HG02973 (cell line): ENCODE measurements around the gene PFKFB3.
"Not testable (repeated sequence)": the region's sequence is repeated elsewhere in the genome, so short reads cannot be mapped to it uniquely, and the experiment has no call there.

ENCODE experiments used
- ATAC-seq: cut with Tn5 transposase; IDR thresholded peaks from one replicate; pipeline ENCODE4 v1.9.1; 2021; ENCODE audit warnings: moderate library complexity; ENCODE audit not compliant: unreplicated experiment

Gene PFKFB3

DNA sequence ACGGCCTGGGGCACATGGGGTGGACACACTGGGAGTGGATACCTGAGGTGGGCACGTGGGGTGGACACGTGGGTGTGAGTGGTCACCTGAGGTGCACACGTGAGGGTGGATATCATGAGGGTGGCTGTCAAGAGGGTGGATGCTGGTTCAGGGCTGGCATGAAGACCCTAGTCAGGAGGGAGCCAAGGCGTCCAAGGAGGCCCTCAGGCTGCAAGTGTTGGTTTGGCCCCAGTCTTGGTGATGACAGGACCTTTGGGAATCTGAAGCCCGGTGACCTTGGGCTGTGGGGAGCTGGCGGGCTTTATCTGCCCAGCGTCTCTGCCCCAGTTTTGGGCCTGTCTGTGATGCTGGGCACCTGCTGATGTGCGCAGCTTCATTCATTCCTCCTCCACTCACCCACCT, 24.9 kb upstream of the PFKFB3 start:
- ATAC-seq, result no peak

GRCh38 chr10:6178581-6178980, 24.2 kb upstream of the PFKFB3 start:
- no peak for ATAC-seq

DNA sequence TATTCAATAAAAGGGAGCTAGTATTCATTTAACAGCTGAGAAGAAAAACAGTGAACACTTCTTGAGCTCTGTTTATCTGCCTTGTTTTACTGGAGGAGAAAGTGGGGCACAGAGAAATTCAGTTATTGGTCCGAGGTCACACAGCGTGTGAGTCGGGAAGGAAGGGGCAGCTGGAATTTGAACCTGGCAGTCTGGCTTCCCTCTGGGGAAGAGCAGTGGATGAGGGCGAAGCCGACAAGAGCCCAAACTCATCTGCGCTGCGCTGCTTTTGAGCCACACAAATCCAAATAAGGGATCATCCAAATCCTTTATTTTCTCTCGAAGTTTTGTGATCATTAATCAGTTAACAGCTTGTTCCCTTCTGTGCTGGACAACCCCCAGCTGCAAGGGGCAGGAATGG, 23.7 kb upstream of the PFKFB3 start:
- no peak for ATAC-seq

DNA sequence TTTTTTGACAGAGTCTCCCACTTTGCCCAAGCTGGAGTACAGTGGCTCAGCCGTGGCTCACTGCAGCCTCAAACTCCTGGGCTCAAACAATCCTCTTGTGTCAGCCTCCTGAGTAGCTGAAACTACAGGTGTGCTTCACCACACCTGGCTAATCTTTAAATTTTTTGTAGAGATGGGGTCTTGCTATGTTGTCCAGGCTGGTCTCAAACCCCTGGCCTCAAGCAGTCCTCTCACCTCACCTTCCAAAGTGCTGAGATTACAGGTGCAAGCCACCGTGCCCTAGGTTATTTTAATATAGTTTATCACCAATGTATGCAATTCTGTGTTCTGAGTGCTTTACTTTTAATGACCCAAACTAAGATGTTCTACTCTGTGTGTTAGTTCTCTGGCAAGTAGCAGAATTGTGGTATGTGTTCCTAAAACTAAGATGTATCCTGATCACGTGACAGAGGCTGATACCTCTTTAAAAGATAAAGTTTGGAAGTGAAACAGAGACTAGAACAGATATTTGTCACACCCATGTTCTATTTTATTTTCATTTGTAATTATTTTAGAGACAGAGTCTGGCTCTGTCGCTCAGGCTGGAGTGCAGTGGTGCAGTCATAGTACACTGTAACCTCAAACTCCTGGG, 22.1 kb upstream of the PFKFB3 start:
- ATAC-seq, result no peak

DNA sequence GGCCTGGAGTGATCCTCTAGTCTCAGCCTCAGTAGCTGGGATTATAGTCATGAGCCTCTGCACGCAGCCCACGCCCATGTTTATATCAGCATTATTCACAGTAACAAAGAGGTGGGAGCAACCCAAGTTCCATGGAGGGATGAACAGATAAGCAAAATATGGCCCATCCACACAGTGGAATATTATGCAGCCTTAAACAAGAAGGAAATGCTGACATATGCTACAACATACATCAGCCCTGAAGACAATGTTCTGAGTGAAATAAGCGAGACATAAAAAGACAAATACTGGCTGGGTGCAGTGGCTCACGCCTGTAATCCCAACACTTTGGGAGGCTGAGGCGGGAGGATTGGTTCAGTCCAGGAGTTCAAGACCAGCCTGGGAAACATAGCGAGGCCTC, 21.5 kb upstream of the PFKFB3 start:
- no peak for ATAC-seq

GRCh38 chr10:6182454-6183098, 20.2 kb upstream of the PFKFB3 start:
- no peak for ATAC-seq

DNA sequence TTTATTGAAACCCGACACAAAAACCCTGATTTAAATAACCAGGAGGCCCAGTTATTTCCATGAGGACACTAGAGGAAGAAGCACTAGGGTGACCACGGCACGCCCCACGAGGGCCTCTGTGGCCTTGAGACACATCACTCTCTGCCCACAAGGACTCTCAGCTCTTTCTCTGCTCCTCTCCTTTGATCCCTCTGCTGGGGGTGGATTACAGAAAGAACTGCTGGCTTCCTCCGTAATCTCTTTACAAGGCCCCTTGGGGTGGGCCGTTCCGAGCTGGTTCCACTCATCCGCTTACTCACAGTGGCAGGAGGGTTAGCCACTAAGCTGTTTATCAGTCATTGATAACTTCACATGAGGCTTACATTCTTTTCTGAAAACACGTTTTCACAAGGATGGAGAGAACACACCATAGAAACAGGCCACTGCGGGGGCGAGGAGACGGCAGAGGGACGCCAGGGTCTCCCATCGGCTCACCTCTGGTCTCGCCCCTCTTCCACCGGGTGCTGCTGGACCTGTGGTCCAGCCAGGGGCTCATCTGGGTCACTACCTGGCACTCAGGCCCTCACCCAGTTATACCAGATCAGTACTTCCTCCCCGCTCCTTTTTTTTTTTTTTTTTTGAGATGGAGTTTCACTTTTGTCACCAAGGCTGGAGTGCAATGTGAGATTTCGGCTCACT, 17.6 kb upstream of the PFKFB3 start:
- no peak for ATAC-seq

GRCh38 chr10:6186894-6187256, 15.9 kb upstream of the PFKFB3 start:
- no peak for ATAC-seq

DNA sequence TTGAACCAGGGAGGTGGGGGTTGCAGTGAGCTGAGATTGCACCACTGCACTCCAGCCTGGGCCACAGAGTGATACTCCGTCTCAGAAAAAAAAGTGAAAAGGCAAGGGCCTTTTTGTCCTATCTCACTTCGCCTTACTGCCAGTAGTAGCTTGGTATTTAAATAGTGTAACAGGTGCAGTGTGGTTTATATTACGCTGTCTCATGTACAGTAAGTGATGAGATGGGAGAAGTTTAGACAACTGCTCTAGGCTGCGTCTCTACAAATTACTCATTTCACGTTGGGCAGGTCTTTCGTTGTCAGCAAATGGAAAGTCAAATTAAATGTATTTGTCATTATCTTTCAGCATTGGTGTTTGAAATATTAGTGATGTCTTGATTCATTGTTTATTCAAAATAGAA, 15.5 kb upstream of the PFKFB3 start:
- ATAC-seq, result no peak

GRCh38 chr10:6190033-6190432, 12.7 kb upstream of the PFKFB3 start:
- ATAC-seq, result not testable (repeated sequence)

GRCh38 chr10:6191147-6191546, 11.6 kb upstream of the PFKFB3 start:
- no peak for ATAC-seq

DNA sequence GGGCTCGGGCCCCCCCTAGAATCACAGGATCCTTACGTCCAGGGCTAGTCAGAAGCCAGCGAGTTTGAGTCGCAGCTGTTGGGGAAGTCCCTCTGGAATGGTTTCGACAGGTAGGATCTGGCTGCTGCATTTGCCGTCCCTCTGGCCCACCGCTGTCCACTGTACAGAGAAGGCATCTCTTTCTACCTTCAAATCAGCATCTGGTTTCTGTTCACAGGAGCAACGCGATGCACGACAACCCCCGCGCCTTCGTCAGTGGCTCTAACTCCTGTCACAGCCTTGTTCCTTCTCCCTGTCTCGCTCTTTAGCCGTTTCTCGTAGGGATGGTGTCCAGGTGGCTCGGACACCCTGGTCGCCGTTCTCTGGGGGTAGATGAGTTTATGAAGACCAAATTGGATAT, 11.2 kb upstream of the PFKFB3 start:
- ATAC-seq, result no peak

DNA sequence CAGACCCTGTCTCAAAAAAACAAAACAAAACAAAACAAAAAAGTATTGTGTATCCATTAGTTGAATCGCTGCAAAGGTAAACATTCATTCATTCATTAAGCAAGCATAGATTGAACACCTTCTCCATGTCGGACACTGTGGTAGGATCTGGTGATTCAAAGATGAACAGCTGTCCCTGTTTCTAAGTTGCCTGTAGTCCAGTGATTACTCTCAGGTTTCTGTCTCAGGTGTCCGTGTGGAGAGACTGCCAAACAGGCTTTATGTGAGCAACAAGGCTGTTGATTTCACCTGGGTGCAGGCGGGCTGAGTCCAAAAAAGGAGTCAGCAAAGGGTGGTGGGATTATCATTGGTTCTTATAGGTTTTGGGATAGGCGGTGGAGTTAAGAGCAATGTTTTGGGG, 9.4 kb upstream of the PFKFB3 start:
- ATAC-seq, result not testable (repeated sequence)

GRCh38 chr10:6194311-6194710, 8.4 kb upstream of the PFKFB3 start:
- ATAC-seq, result no peak

GRCh38 chr10:6195376-6195775, 7.4 kb upstream of the PFKFB3 start:
- no peak for ATAC-seq

GRCh38 chr10:6195846-6196245, 6.9 kb upstream of the PFKFB3 start:
- ATAC-seq, result no peak

- ATAC-seq, result not testable (repeated sequence)
Observed at GRCh38 chr10:6196524-6196923, 6.2 kb upstream of the PFKFB3 start.

DNA sequence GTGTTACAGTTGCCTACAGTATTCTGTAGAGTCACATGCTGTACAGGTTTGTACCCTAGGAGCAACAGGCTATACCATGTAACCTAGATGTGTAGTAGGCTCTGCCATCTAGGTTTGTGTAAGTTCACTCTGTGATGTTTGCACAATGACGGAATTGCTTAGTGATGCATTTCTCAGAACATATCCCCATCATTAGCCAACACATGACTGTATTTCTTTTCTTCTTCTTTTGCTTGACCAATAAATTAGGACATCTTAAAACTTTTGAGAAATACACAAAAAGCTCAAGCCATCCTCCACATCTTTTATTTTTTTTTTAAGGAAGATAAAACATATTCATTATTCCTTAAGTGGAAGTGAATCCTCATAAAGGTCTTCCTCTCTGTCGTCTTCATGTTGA, 5.4 kb upstream of the PFKFB3 start:
- ATAC-seq, result no peak

GRCh38 chr10:6198171-6198570, 4.6 kb upstream of the PFKFB3 start:
- no peak for ATAC-seq

- ATAC-seq, result no peak
Observed at GRCh38 chr10:6199131-6199733, 3.5 kb upstream of the PFKFB3 start.

GRCh38 chr10:6200440-6200733, 2.3 kb upstream of the PFKFB3 start:
- no peak for ATAC-seq
